HG03565 (cell line): Measurements from ENCODE around the gene TRMT61A.

ENCODE experiments used
- ATAC-seq: cut with Tn5 transposase; IDR thresholded peaks from one replicate; pipeline ENCODE4 v1.9.1; 2021; ENCODE audit warnings: mild to moderate bottlenecking, moderate library complexity; ENCODE audit not compliant: unreplicated experiment

The TRMT61A gene

GRCh38 chr14:103561381-103562178 lies 32.6 kb downstream of the TRMT61A start:
- peak; percentile 8 for ATAC-seq

GRCh38 chr14:103562179-103562428 lies 33.1 kb downstream of the TRMT61A start:
- peak; percentile 12 for ATAC-seq

GRCh38 chr14:103562429-103563225 lies 33.6 kb downstream of the TRMT61A start, which contains the start of the genes BAG5 and COA8:
Gene BAG5 (minus strand): TSS chr14:103562657. CDS start chr14:103561164, 1,493 bp downstream.
Gene COA8 (plus strand): TSS chr14:103562960. CDS start chr14:103563002, 42 bp downstream.
- ATAC-seq = peak; percentile 72

- no peak for ATAC-seq
Measured at GRCh38 chr14:103563226-103563620, 34.2 kb downstream of the TRMT61A start.

GRCh38 chr14:103563844-103564505 lies 35.0 kb downstream of the TRMT61A start:
- no peak for ATAC-seq

- ATAC-seq = no peak
Measured at GRCh38 chr14:103568952-103569351, 40.0 kb downstream of the TRMT61A start.

- ATAC-seq = no peak
Measured at GRCh38 chr14:103569408-103569807, 40.4 kb downstream of the TRMT61A start.

GRCh38 chr14:103574104-103574503 lies 45.1 kb downstream of the TRMT61A start:
- no peak for ATAC-seq

GRCh38 chr14:103574707-103575285 lies 45.8 kb downstream of the TRMT61A start:
- no peak for ATAC-seq

GRCh38 chr14:103576371-103577024 lies 47.5 kb downstream of the TRMT61A start:
- no peak for ATAC-seq

GRCh38 chr14:103578401-103579075 lies 49.5 kb downstream of the TRMT61A start:
- no peak for ATAC-seq

GRCh38 chr14:103581206-103581605 lies 52.2 kb downstream of the TRMT61A start:
- no peak for ATAC-seq

GRCh38 chr14:103581954-103582703 lies 53.1 kb downstream of the TRMT61A start:
- ATAC-seq = no peak

- ATAC-seq = no peak
Measured at GRCh38 chr14:103584326-103584915, 55.4 kb downstream of the TRMT61A start.
